H9 (cell line): ENCODE data around the gene BICDL1. TPM values are rescaled to one million over a fixed set of nuclear protein-coding genes. Genes with fewer than 3 reads are reported as not detected.

ENCODE experiments used
- DNase-seq: peaks from one replicate; pipeline ENCODE4 v3.0.0-alpha.2; 2017
- H2AFZ ChIP-seq: one replicate; pipeline ENCODE4 v1.6.1; 2013; ENCODE audit warnings: mild to moderate bottlenecking, low read length, control low read depth, moderate library complexity
- H2AK5ac ChIP-seq: 2 replicates; pipeline ENCODE4 v1.6.1; 2013; ENCODE audit warnings: low read length, control low read depth, mixed read lengths; ENCODE audit not compliant: insufficient read length
- H2BK120ac ChIP-seq: one replicate; pipeline ENCODE4 v1.6.1; 2013; ENCODE audit warnings: low read depth, mild to moderate bottlenecking, low read length, control low read depth, inconsistent platforms; ENCODE audit not compliant: poor library complexity, severe bottlenecking
- H2BK12ac ChIP-seq: 2 replicates; pipeline ENCODE4 v1.6.1; 2013; ENCODE audit warnings: low read length, control low read depth, mixed read lengths, low read depth; ENCODE audit not compliant: insufficient read length
- H2BK15ac ChIP-seq: 2 replicates; pipeline ENCODE4 v1.6.1; 2013; ENCODE audit warnings: low read depth, low read length, control low read depth
- H2BK20ac ChIP-seq: one replicate; pipeline ENCODE4 v1.6.1; 2013; ENCODE audit warnings: low read depth, mild to moderate bottlenecking, low read length, control low read depth, inconsistent platforms; ENCODE audit not compliant: poor library complexity, severe bottlenecking
- H2BK5ac ChIP-seq: 2 replicates; pipeline ENCODE4 v1.6.1; 2013; ENCODE audit warnings: low read length, control low read depth, mixed read lengths; ENCODE audit not compliant: insufficient read length
- H3K14ac ChIP-seq: 2 replicates; pipeline ENCODE4 v1.6.1; 2013; ENCODE audit warnings: low read length, control low read depth; ENCODE audit not compliant: insufficient read depth
- H3K18ac ChIP-seq: 2 replicates; pipeline ENCODE4 v1.6.1; 2013; ENCODE audit warnings: low read depth, mild to moderate bottlenecking, mixed read lengths, low read length, control low read depth; ENCODE audit not compliant: insufficient read length
- H3K23ac ChIP-seq: 2 replicates; pipeline ENCODE4 v1.6.1; 2013; ENCODE audit warnings: low read length, control low read depth, mixed read lengths, low read depth; ENCODE audit not compliant: insufficient read length
- H3K23me2 ChIP-seq: 2 replicates; pipeline ENCODE4 v1.6.1; 2013; ENCODE audit warnings: low read depth, mild to moderate bottlenecking, mixed read lengths, low read length, control low read depth; ENCODE audit not compliant: insufficient read length, poor library complexity, severe bottlenecking
- H3K27ac ChIP-seq: 2 replicates; pipeline ENCODE4 v1.5.1; 2013; ENCODE audit warnings: low read length, control low read depth, mixed read lengths, low read depth; ENCODE audit not compliant: insufficient read length
- H3K27me3 ChIP-seq: 2 replicates; pipeline ENCODE4 v1.6.1; 2013; ENCODE audit warnings: low read length, control low read depth, inconsistent platforms; ENCODE audit not compliant: insufficient read depth
- H3K4ac ChIP-seq: 2 replicates; pipeline ENCODE4 v1.6.1; 2013; ENCODE audit warnings: low read depth, mild to moderate bottlenecking, control low read depth, inconsistent platforms, low read length, moderate library complexity
- H3K4me1 ChIP-seq: 2 replicates; pipeline ENCODE4 v1.6.1; 2013; ENCODE audit warnings: low read length, control low read depth, inconsistent platforms; ENCODE audit not compliant: insufficient read depth
- H3K4me2 ChIP-seq: 2 replicates; pipeline ENCODE4 v1.6.1; 2013; ENCODE audit warnings: low read length, control low read depth, mixed read lengths; ENCODE audit not compliant: insufficient read length, insufficient read depth
- H3K56ac ChIP-seq: 2 replicates; pipeline ENCODE4 v1.6.1; 2013; ENCODE audit warnings: low read depth, mild to moderate bottlenecking, mixed read lengths, low read length, control low read depth; ENCODE audit not compliant: insufficient read length
- H3K79me1 ChIP-seq: 2 replicates; pipeline ENCODE4 v1.6.1; 2013; ENCODE audit warnings: low read depth, mild to moderate bottlenecking, moderate library complexity, low read length, control low read depth, inconsistent platforms; ENCODE audit not compliant: insufficient read depth, poor library complexity, severe bottlenecking
- H3K79me2 ChIP-seq: 2 replicates; pipeline ENCODE4 v1.6.1; 2013; ENCODE audit warnings: low read length, control low read depth, inconsistent platforms; ENCODE audit not compliant: insufficient read depth
- H3K9ac ChIP-seq: 2 replicates; pipeline ENCODE4 v1.6.1; 2013; ENCODE audit warnings: low read length, control low read depth, mixed read lengths; ENCODE audit not compliant: insufficient read length; ENCODE audit errors: extremely low read depth
- H3K9me3 ChIP-seq: one replicate; pipeline ENCODE4 v1.6.1; 2013; ENCODE audit warnings: low read depth, low read length, inconsistent platforms; ENCODE audit not compliant: control insufficient read depth
- H3T11ph ChIP-seq: one replicate; pipeline ENCODE4 v1.6.1; 2013; ENCODE audit warnings: mild to moderate bottlenecking, low read length, control low read depth, inconsistent platforms
- H4K20me1 ChIP-seq: one replicate; pipeline ENCODE4 v1.6.1; 2013; ENCODE audit not compliant: control insufficient read depth, insufficient read length, insufficient read depth
- H4K5ac ChIP-seq: 2 replicates; pipeline ENCODE4 v1.6.1; 2013; ENCODE audit warnings: low read depth, mild to moderate bottlenecking, mixed read lengths, low read length, control low read depth; ENCODE audit not compliant: insufficient read length
- H4K8ac ChIP-seq: replicated peaks from 2 replicates; pipeline ENCODE4 v1.6.1; 2013; ENCODE audit warnings: low read length, control low read depth, mixed read lengths, low read depth; ENCODE audit not compliant: insufficient read length
- H4K91ac ChIP-seq: 2 replicates; pipeline ENCODE4 v1.6.1; 2013; ENCODE audit warnings: low read depth, mild to moderate bottlenecking, moderate library complexity, mixed read lengths, low read length, control low read depth; ENCODE audit not compliant: insufficient read length
- H3K27ac Mint-ChIP-seq, 3 experiments: 2 replicates in 2 of 3; 3 replicates in 1 of 3; pipeline ENCODE4 v1.8.0; 2020 to 2021; ENCODE audit warnings: mixed read lengths in 3 of 3, mild to moderate bottlenecking in 1 of 3, moderate library complexity in 1 of 3
- H3K27me3 Mint-ChIP-seq: 2 replicates; pipeline ENCODE4 v1.8.0; 2021; ENCODE audit warnings: low read depth, mild to moderate bottlenecking, moderate library complexity, mixed read lengths
- H3K36me3 Mint-ChIP-seq, 3 experiments: 2 replicates in 2 of 3; 3 replicates in 1 of 3; pipeline ENCODE4 v1.8.0; 2020 to 2021; ENCODE audit warnings: low read depth in 3 of 3, mixed read lengths in 3 of 3; ENCODE audit not compliant: insufficient read depth in 1 of 3
- H3K4me1 Mint-ChIP-seq, 2 experiments: 2 replicates each; pipeline ENCODE4 v1.8.0; 2020; ENCODE audit warnings: mixed read lengths in 2 of 2
- H3K4me3 Mint-ChIP-seq, 2 experiments: 2 replicates in 1 of 2; 3 replicates in 1 of 2; pipeline ENCODE4 v1.8.0; 2020 to 2021; ENCODE audit warnings: mild to moderate bottlenecking in 2 of 2, mixed read lengths in 2 of 2, moderate library complexity in 1 of 2
- H3K9me3 Mint-ChIP-seq, 2 experiments: 2 replicates in 1 of 2; 3 replicates in 1 of 2; pipeline ENCODE4 v1.8.0; 2020; ENCODE audit warnings: mild to moderate bottlenecking in 2 of 2, mixed read lengths in 2 of 2, moderate library complexity in 1 of 2
- CTCF ChIP-seq: fragments of 200-600 bp; sonication (generic); conservative IDR thresholded peaks from 3 replicates; pipeline ENCODE4 v1.8.0; 2021; ENCODE audit warnings: antibody characterized with exemption, mild to moderate bottlenecking
- WGBS: extraction: QIAGEN DNeasy Blood & Tissue Kit; methylation state at CpG from one replicate; pipeline ENCODE4 v1.1.7; 2013; ENCODE audit warnings: missing lambda C conversion rate, low lambda C conversion rate, mixed read lengths; ENCODE audit not compliant: insufficient read length; ENCODE audit errors: extremely low coverage; 5-methylcytosine and 5-hydroxymethylcytosine counted together
- total RNA-seq: library from RNA; stranded (reverse); gene quantifications from 2 replicates; pipeline ENCODE4 v1.2.1, GENCODE V29; 2021

The BICDL1 gene
- total RNA-seq, 1 experiment from 2014 or later = 13.8 TPM

GRCh38 chr12:120049426-120049825, 60.4 kb downstream of the BICDL1 start:
- no peak for DNase-seq
- Histone ChIP-seq H3K4me1 (no peaks in the 10 kb centered on the region), H2AK5ac (no peak overlapping the region), H3K4ac (no peak overlapping the region), H4K8ac (no peak overlapping the region), H3K79me1 (no peaks in the 10 kb centered on the region), H2BK20ac (no peak overlapping the region), H3K9me3 (no peaks in the 10 kb centered on the region), H4K5ac (no peak overlapping the region), H3K18ac (no peak overlapping the region), H3K14ac (no peak overlapping the region), H4K91ac (no peak overlapping the region), H4K20me1 (no peaks in the 10 kb centered on the region), H3K4me2 (no peak overlapping the region), H3K23ac (no peak overlapping the region), H3K9ac (no peak overlapping the region), H3K27me3 (no peaks in the 10 kb centered on the region), H3K79me2 (no peaks in the 10 kb centered on the region), H2BK12ac (no peak overlapping the region), H3K56ac (no peak overlapping the region), H2BK5ac (no peak overlapping the region), H2AFZ (no peak overlapping the region), H2BK15ac (no peak overlapping the region), H2BK120ac (no peak overlapping the region), H3T11ph (no peak overlapping the region), H3K23me2 (no peaks in the 10 kb centered on the region), H3K27ac (no peak overlapping the region)
- H3K27me3 Mint-ChIP-seq = no peaks in the 10 kb centered on the region
- no CpG with 5 or more reads among the region's 6 CpGs for WGBS
- H3K36me3 Mint-ChIP-seq = peaks cover 0 to 7% (median 7%) of the 10 kb centered on the region in 3 experiments; a peak in 4 of 7 replicates
- H3K27ac Mint-ChIP-seq = no peak overlapping the region
- no peak for TF ChIP-seq CTCF
- no peaks in the 10 kb centered on the region for H3K4me1 Mint-ChIP-seq
- H3K9me3 Mint-ChIP-seq = peaks cover 0 to 2% of the 10 kb centered on the region in 2 experiments; a peak in 2 of 5 replicates
- H3K4me3 Mint-ChIP-seq = no peak overlapping the region
